Measurements from ENCODE around the gene SUV39H1.
"Not testable (repeated sequence)": the region's sequence is repeated elsewhere in the genome, so short reads cannot be mapped to it uniquely, and the experiment has no call there.

DNA sequence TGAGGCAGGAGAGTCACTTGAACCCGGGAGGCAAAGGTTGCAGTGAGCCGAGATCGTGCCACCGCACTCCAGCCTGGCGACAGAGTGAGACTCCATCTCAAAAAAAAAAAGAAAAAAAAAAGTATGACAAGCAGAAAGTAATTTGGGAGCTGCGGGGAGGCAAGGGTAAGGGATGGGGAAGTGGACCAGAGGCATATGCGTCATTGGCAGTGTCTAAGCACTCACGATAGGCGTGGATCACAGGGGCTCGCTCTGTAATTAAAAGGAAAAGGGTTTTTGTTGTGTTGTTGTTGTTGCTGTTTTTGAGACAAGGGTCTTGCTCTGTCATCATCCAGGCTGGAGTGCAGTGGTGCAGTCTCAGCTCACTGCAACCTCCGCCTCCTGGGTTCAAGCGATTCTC is 13.7 kb upstream of the SUV39H1 start:
- not testable (repeated sequence) for TF ChIP-seq POLR2A (IDR thresholded peaks at IDR 0.05; ENCODE audit: low read length); GATA1 (IDR thresholded peaks at IDR 0.05; ENCODE audit: low read depth, low read length)
